ENCODE data around the gene DDX17. TPM values are rescaled to one million over a fixed set of nuclear protein-coding genes. Genes with fewer than 3 reads are reported as not detected.
A peak's percentile ranks its signal among the peaks of the same experiment; 100 is the strongest.

Gene DDX17
- total and polyA plus RNA-seq, 12 donors = 184 to 668 (median 430) TPM

DNA sequence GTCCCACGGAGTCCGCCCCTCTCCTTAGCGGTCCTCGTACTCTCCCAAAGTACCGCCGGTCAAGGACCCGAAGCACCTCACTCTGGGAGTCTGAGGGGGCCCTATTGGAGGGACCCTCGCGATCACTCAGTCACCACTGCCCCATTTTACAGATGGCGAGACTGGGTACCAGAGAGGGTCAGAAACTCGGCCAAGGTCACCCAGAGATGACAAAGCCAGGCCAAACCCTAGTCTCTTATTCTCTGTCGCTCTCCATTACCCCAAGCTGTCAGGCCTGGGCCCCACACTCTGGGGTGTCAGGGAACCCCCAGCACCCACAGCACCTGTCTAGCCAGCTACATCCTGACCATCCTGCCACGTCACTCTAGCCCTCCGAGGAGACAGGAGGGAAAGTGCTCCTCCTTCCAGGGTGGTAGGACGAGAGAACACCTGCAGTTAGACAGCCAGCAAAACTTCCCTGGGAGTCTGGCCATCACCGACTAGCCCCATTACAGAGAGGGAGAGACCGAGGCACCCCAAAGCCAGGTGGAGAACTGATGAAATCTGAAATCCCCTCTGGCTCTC, 49.8 kb downstream of the DDX17 start:
- TF ChIP-seq, protein P1, sequence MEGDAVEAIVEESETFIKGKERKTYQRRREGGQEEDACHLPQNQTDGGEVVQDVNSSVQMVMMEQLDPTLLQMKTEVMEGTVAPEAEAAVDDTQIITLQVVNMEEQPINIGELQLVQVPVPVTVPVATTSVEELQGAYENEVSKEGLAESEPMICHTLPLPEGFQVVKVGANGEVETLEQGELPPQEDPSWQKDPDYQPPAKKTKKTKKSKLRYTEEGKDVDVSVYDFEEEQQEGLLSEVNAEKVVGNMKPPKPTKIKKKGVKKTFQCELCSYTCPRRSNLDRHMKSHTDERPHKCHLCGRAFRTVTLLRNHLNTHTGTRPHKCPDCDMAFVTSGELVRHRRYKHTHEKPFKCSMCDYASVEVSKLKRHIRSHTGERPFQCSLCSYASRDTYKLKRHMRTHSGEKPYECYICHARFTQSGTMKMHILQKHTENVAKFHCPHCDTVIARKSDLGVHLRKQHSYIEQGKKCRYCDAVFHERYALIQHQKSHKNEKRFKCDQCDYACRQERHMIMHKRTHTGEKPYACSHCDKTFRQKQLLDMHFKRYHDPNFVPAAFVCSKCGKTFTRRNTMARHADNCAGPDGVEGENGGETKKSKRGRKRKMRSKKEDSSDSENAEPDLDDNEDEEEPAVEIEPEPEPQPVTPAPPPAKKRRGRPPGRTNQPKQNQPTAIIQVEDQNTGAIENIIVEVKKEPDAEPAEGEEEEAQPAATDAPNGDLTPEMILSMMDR (IDR thresholded peaks at IDR 0.05) = no peak
- TF ChIP-seq POLR2A (IDR thresholded peaks at IDR 0.05) = no peak
- intact Hi-C loops (cut with DNase I) = no loop called here
- Histone ChIP-seq H3K36me3 (replicated peaks in 1 of 2) (no peaks in the 10 kb centered on the region), H3K27me3 (peaks cover 26% of the 10 kb centered on the region), H3K4me3 (peak overlapping the region in 1 of 4 donors; percentile 65), H3K9me3 (replicated peaks in 1 of 3) (no peaks in the 10 kb centered on the region), H3K27ac (no peak overlapping the region), H3K4me1 (replicated peaks in 1 of 2) (peaks cover 0 to 10% of the 10 kb centered on the region in 2 donors)
- no peak for DNase-seq
- 42 to 46% (median 44%) methylated on average over 12 to 17 of the region's 17 CpGs for WGBS, 4 donors

DNA sequence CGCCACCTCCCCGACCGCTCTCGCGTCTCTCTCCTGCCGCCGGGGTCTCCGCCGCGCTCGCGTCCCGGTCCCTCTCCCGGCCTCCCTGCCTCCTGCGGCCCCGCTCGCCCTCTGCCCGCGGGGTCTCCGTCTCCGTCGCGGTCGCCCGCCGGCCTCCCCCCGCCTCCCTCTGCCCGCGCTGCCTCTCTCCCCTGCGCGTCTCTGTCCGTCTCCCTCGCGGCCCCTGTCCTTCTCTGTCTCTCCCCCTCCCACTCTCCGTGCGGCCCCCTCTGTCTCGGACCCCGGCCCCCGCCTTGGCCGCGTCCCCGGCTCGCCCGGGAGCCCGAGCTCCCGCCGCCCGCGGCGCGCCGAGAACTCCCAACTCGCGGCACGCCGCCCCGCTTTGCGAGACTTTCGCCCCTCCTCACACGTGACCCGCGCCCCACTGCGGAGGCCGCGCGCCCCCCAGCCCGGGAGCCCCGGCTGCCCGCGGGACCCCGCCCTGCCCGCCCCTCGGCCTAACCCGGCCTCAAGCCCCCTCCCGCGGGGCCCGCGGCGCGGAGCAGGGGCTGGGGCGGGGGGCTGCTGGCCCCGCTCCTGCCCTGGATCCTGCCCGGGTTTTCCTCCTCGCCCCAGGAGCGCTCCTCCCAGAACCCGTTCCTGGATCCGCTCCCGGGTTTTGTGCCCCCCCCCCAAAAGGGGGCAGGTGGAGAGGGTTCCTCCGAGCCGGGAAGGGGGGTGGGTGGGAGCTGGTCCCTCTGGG, 50.4 kb downstream of the DDX17 start:
- intact Hi-C loops (cut with DNase I) = no loop called here

DNA sequence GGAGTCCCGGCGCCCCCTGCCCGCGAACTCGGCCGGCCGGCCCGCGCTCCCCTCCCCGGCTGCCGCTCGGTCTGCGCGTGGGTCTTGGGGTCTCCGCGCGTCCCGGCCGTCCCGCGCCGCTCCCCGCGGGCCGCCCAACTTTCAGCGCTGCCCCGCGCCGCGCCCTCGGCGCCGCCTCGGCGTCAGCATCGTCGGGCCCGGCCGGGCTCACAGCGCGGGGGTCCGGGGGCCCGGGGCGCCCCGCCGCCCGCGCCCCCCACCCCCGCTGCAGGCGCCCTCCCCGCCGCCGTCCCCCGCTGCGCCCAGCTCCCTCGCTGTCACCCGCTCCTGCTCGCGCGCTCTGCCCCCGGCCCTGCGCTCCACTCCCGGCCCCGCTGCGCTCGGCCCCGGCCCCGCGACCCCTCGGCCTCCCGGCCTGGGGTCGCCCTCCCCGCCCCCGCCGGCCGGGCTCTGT, 51.0 kb downstream of the DDX17 start, which contains the start of gene KCNJ4:
TSS of gene KCNJ4 (minus strand) at position 124 of the 454 bp plus-strand sequence. CDS start 27,067 bp downstream, outside the sequence.
- no peak within 1 kb of the TSS for H3K27ac ChIP-seq
- no peak for DNase-seq
- H3K9me3 ChIP-seq (replicated peaks in 1 of 3) = no peaks in the 10 kb centered on the region
- H3K4me1 ChIP-seq (replicated peaks in 1 of 2) = peaks cover 0 to 8% of the 10 kb centered on the region in 2 donors
- peaks cover 26% of the 10 kb centered on the region for H3K27me3 ChIP-seq
- no peaks in the 10 kb centered on the region for H3K36me3 ChIP-seq (replicated peaks in 1 of 2)
- H3K4me3 ChIP-seq = peak within 1 kb of the TSS in 1 of 4 donors; percentile 65
- intact Hi-C loops (cut with DNase I) = no loop called here
- TF ChIP-seq POLR2A (IDR thresholded peaks at IDR 0.05) = no peak
- TF ChIP-seq, protein P1 (IDR thresholded peaks at IDR 0.05) = no peak
- 0 to 1% (median 1%) methylated on average over 13 to 76 of the region's 76 CpGs; no CpG with 5 or more reads in 1 of the 4 donors for WGBS, 4 donors

More for the DNA sequence above, 50.4 kb downstream of the DDX17 start:
- Histone ChIP-seq H3K9me3 (replicated peaks in 1 of 3) (no peaks in the 10 kb centered on the region), H3K27ac (no peak overlapping the region), H3K4me3 (peak overlapping the region in 1 of 4 donors; percentile 65), H3K4me1 (replicated peaks in 1 of 2) (peaks cover 0 to 8% of the 10 kb centered on the region in 2 donors), H3K27me3 (peaks cover 26% of the 10 kb centered on the region), H3K36me3 (replicated peaks in 1 of 2) (no peaks in the 10 kb centered on the region)
- TF ChIP-seq, protein P1 (IDR thresholded peaks at IDR 0.05) = peak in 1 of 6 experiments; percentile 21
- TF ChIP-seq POLR2A (IDR thresholded peaks at IDR 0.05) = peak in 1 of 2 donors; percentile 55
- DNase-seq = no peak
- 0 to 3% (median 1%) methylated on average over 9 to 90 of the region's 90 CpGs for WGBS, 4 donors

DNA sequence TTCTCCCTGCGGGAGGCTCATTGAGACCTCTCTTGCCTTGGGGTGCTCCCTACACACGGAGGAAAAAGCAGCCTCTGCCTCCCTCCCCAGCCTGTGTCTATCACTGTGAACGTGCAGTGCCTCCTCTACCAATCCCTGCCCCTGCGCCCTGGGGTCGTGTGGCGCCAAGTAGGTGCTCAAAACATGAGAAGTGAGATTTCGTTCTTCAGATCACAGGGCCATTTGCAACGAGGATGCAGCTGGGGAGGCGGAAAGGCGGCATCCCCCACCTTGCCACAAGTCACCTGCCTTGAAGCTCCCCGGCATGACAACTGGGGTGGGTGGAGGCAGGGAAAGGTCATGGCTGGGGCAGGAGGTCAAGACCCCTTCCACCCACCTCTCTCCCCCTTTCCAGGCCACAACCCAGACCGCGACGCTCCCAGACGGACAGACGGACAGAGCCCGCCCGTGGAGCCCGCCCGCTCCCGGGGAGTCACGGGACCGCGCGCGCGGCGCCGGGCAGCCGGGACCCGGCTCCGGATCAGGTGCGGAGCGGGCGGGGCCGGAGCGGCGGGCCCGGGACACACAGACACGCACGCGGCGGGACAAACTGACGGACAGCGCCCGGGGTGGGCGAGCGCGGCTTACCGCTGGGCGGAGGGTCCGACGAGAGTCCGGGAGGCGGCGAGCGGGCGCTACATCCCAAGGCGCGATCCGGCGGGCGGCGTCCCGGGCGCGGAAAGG, 51.6 kb downstream of the DDX17 start:
- H3K36me3 ChIP-seq (replicated peaks in 1 of 2) = no peaks in the 10 kb centered on the region
- no peak overlapping the region for H3K27ac ChIP-seq
- DNase-seq = no peak
- H3K27me3 ChIP-seq = peaks cover 26% of the 10 kb centered on the region
- intact Hi-C loops (cut with DNase I) = no loop called here
- 8 to 40% (median 13%) methylated on average over 7 to 67 of the region's 67 CpGs for WGBS, 4 donors
- TF ChIP-seq POLR2A (IDR thresholded peaks at IDR 0.05) = no peak
- TF ChIP-seq, protein P1 (IDR thresholded peaks at IDR 0.05) = no peak
- H3K4me3 ChIP-seq = peak overlapping the region in 1 of 4 donors; percentile 65
- H3K4me1 ChIP-seq (replicated peaks in 1 of 2) = peaks cover 0 to 8% of the 10 kb centered on the region in 2 donors
- H3K9me3 ChIP-seq (replicated peaks in 1 of 3) = no peaks in the 10 kb centered on the region

Measured in adrenal gland (tissue), 12 donors.